Thoracic aorta (tissue), 2 donors: ENCODE data around the gene CANT1. TPM values are rescaled to one million over a fixed set of nuclear protein-coding genes. Genes with fewer than 3 reads are reported as not detected.

ENCODE experiments used
- ATAC-seq: fragments of 150-250 bp; one replicate; pipeline ENCODE4 v1.8.0; 2017; ENCODE audit warnings: low read depth; ENCODE audit not compliant: insufficient number of reproducible peaks, low FRiP score
- DNase-seq: peaks from one replicate; pipeline ENCODE4 v3.0.0-alpha.2; 2020; ENCODE audit warnings: low spot score
- H3K27ac ChIP-seq, 2 donors: fragments of 200-600 bp; sonication (generic); 1 replicate in 1 of 2; 2 replicates in 1 of 2; pipeline ENCODE4 v1.5.1; 2016; ENCODE audit warnings: mild to moderate bottlenecking in 2 of 2, moderate library complexity in 2 of 2
- H3K27me3 ChIP-seq: fragments of 200-600 bp; sonication (generic); replicated peaks from 2 replicates; pipeline ENCODE4 v1.6.0; 2016; ENCODE audit warnings: mild to moderate bottlenecking; ENCODE audit not compliant: insufficient read depth
- H3K36me3 ChIP-seq: fragments of 200-600 bp; sonication (generic); one replicate; pipeline ENCODE4 v1.5.1; 2016
- H3K4me1 ChIP-seq, 2 donors: fragments of 200-600 bp; sonication (generic); 1 replicate in 1 of 2; 2 replicates in 1 of 2; pipeline versions ENCODE4 v1.5.1 to v1.6.0; 2016; ENCODE audit warnings: low read depth in 2 of 2, mild to moderate bottlenecking in 1 of 2; ENCODE audit not compliant: control insufficient read depth in 1 of 2
- H3K4me3 ChIP-seq: fragments of 200-600 bp; sonication (generic); 2 replicates; pipeline ENCODE4 v1.5.1; 2016; ENCODE audit warnings: mild to moderate bottlenecking
- H3K9me3 ChIP-seq: fragments of 200-600 bp; sonication (generic); 2 replicates; pipeline ENCODE4 v1.5.1; 2016
- CTCF ChIP-seq: fragments of 200-600 bp; sonication (generic); IDR thresholded peaks from one replicate; pipeline ENCODE4 v1.5.1; 2019; ENCODE audit warnings: antibody characterized with exemption
- total RNA-seq, 2 donors: library from RNA; depleted of rRNA; stranded (reverse); fragments of >200 nt; gene quantifications; one replicate each; pipeline versions ENCODE4 v1.1.0 to v1.2.3, GENCODE V29; 2016

CANT1 gene
- total RNA-seq, 2 donors from 2014 or later, result 21.4 to 41.0 TPM

DNA sequence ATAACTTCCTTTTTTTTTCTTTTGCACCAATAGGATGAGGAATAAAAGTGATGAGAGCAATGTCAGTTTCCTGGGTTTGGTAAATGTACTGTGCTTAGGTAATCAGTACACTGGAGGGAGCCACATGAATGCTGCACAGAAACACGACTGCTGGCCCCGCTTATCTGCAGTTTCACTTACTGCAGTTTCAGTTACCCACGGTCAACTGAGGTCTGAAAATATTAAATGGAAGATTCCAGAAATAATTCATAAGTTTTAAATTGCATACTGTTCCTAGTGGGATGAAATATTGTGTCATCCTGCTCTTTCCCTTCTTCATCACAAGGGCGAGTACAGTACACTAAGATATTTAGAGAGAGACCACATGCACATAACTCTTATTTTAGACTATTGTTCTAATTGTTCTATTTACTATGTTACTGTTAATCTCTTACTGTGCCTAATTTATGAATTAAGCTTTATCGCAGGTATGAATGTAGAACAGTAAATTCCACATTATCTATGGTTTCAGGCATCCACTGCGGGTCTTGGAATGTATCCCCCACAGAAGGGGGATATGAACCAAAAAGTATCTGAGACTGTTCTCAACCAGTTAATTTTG lies 23.4 kb downstream of the CANT1 start:
- no peaks in the 10 kb centered on the region for H3K27me3 ChIP-seq
- H3K4me3 ChIP-seq, result peak overlapping the region; percentile 61
- peak overlapping the region; percentile 47 to 54 for H3K27ac ChIP-seq
- peaks cover 5% of the 10 kb centered on the region for H3K36me3 ChIP-seq
- no peak for DNase-seq
- H3K4me1 ChIP-seq, result peaks cover 5 to 27% of the 10 kb centered on the region in 2 donors
- no peak for ATAC-seq
- TF ChIP-seq CTCF, result no peak
- H3K9me3 ChIP-seq, result no peaks in the 10 kb centered on the region

DNA sequence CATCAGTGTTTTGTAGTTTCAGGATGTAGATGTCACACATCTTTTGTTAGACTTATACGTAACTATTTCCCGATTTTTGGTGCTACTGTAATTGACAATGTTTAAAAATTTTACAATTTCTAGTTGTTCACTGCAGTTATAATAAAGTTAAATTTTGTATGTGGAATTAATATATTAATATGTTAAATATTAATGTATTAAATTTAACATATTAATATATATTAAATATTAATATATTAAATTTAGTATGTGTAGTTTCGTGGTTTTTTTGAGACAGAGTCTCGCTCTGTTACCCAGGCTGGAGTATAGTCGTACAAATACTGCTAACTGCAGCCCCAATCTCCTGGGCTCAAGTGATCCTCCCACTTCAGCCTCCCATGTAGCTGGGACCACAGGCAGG lies 24.2 kb downstream of the CANT1 start:
- H3K27ac ChIP-seq, result no peak overlapping the region
- peaks cover 5 to 28% of the 10 kb centered on the region in 2 donors for H3K4me1 ChIP-seq
- TF ChIP-seq CTCF, result no peak
- ATAC-seq (no peak), DNase-seq (no peak)
- H3K4me3 ChIP-seq, result no peak overlapping the region
- no peaks in the 10 kb centered on the region for H3K9me3 ChIP-seq
- no peaks in the 10 kb centered on the region for H3K27me3 ChIP-seq
- no peaks in the 10 kb centered on the region for H3K36me3 ChIP-seq

DNA sequence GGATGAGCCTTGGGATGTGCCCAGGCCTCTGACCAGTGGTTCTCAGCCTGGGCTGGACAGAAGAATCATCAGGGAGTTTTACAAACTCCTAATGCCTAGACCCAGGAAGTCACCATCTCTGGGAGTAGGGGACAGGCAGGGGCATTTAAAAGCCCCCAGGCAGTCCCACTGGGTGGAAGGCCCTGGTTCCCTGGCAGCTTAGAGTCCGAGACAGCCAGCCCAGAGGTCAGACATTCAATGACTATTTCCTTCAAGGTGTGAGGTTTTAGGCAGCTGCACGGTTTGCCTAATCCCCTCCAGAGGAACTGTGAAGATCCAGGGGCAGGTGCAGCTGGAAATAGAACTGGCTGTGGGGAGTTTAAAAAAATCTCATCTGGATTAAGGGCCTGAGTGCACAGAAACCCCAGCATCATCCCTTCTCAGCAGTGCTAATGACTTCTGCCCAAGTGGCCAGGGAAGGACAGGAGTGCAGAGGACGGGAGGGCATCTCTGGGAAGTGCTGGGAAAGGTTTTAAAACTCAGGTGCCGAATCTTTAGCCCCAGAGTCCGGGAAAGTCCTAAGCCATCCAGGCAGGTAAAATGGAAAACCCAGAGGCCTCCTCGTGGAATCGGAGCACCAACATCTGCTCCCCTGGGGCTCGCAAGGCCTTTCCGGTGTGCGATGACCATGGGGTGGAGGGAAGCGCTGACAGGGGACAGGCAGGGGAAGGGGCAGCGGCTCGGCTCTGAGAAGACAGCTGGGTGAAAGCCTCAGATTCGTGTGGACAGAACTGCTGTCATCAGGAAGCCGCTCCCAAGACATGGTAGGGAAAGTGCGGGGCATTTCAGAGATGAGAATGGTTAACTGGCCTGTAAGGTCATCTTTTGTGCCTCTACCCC lies 28.3 kb downstream of the CANT1 start:
- no peak overlapping the region for H3K4me3 ChIP-seq
- ATAC-seq (no peak), DNase-seq (no peak)
- H3K36me3 ChIP-seq, result no peaks in the 10 kb centered on the region
- H3K9me3 ChIP-seq, result no peaks in the 10 kb centered on the region
- H3K27ac ChIP-seq, result no peak overlapping the region
- H3K27me3 ChIP-seq, result no peaks in the 10 kb centered on the region
- peaks cover 14 to 49% of the 10 kb centered on the region in 2 donors for H3K4me1 ChIP-seq
- TF ChIP-seq CTCF, result no peak

GRCh38 chr17:78980624-78980972 lies 29.0 kb downstream of the CANT1 start:
- H3K36me3 ChIP-seq, result no peaks in the 10 kb centered on the region
- DNase-seq (no peak), ATAC-seq (no peak)
- H3K9me3 ChIP-seq, result no peaks in the 10 kb centered on the region
- peak overlapping the region; percentile 21 to 57 for H3K27ac ChIP-seq
- H3K4me1 ChIP-seq, result peaks cover 17 to 49% of the 10 kb centered on the region in 2 donors
- no peak for TF ChIP-seq CTCF
- no peak overlapping the region for H3K4me3 ChIP-seq
- no peaks in the 10 kb centered on the region for H3K27me3 ChIP-seq

GRCh38 chr17:78979780-78980623 lies 29.6 kb downstream of the CANT1 start, which contains the start of gene LGALS3BP:
LGALS3BP (minus strand) TSS chr17:78979923; CDS start chr17:78977191, 2,732 bp downstream.
- Histone ChIP-seq H3K4me3 (peak within 1 kb of the TSS; percentile 67), H3K27ac (peak within 1 kb of the TSS; percentile 21 to 57), H3K27me3 (no peaks in the 10 kb centered on the region), H3K36me3 (no peaks in the 10 kb centered on the region), H3K4me1 (peaks cover 17 to 54% of the 10 kb centered on the region in 2 donors), H3K9me3 (no peaks in the 10 kb centered on the region)
- no peak for TF ChIP-seq CTCF
- DNase-seq (no peak), ATAC-seq (peak; percentile 85)
